NCI-H128 (cell line): ENCODE measurements around the gene INSR.
"Not testable (repeated sequence)": the region's sequence is repeated elsewhere in the genome, so short reads cannot be mapped to it uniquely, and the experiment has no call there.

Experiments used
- DNase-seq: peaks from one replicate; lab custom pipeline; 2025; ENCODE audit not compliant: unreplicated experiment; lab: John Stamatoyannopoulos, UW

Gene INSR

DNA sequence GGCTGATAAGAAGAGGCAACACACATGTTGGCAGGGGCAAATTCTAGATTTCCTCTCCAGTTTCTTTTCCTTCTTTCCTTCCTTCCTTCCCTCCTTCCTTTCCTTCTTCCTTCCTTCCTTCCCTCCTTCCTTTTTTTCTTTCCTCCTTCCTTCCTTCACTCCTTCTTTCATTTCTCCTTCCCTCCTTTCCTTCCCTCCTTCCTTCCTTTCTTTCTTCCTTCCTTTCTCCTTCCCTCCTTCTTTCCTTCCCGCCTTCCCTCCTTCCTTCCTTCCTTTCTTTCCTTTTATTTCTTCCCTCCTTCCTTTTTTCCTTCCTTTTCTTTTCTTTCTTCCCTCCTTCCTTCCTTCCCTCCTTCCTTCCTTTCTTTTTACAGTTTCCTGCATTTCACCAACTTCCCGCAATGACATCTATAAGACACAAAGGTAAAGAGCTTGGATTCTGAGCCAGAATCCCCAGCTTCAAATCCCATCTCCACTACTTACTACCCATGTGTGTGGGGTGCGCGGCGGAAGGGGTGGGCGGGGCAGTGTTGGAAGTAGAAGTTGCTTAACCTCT, 35.3 kb downstream of the INSR start:
- DNase-seq, result no peak

- DNase-seq, result no peak
Measured at GRCh38 chr19:7258041-7258839, 36.0 kb downstream of the INSR start.

DNA sequence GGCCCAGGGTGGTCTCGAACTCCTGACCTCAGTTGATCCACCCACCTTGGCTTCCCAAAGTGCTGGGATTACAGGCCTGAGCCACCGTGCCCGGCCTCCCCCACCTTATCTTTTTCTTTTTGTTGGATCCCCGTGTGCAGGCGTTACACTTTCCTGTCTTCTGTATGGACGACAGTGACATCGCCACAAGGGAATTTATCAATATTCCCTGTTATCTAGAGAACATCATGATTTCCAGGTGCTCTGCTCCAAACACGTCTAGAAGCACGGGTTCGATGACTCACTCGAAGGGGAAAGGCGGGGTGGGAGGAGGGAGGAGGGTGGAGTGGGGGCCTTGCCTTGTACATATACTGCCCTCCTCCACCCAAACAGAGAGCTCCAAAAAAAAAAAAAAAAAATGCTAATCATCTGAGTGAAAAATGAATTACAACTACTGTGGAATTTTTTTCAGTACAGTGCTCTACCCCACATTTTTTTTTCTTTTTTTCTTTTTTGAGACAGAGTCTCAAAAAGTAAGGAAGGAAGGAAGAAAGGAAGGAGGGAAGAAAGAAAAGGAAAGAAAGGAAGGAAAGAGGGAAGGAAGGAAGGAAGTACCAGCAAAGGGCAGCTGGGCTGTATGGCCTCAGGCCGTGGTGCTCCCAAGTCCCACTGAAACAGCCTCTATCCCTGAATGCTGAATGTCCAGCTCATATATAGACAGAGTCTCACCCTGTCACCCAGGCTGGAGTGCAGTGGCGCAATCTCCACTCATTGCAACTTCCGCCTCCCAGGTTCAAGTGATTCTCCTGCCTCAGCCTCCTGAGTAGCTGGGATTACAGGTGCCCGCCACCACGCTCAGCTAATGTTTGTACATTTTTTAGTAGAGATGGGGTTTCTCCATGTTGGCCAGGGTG, 36.8 kb downstream of the INSR start:
- no peak for DNase-seq

DNA sequence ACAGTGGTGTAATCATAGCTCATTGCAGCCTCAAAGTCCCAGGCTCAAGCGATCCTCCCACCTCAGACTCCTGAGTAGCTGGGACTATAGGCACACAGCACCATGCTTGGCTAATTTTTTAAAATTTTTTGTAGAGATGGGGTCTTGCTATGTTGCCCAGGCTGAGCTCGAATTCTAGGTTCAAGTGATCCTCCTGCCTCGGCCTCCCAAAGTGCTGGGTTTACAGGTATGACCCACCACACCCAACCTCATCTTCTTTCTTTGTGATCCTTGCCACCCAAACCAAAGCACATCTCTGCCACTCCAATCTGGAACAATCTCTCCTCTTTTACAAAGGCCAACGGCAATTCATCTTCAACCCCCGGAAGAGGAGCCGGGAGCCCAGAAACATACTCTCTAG, 38.6 kb downstream of the INSR start:
- no peak for DNase-seq

GRCh38 chr19:7255119-7255518, 39.1 kb downstream of the INSR start:
- no peak for DNase-seq

DNA sequence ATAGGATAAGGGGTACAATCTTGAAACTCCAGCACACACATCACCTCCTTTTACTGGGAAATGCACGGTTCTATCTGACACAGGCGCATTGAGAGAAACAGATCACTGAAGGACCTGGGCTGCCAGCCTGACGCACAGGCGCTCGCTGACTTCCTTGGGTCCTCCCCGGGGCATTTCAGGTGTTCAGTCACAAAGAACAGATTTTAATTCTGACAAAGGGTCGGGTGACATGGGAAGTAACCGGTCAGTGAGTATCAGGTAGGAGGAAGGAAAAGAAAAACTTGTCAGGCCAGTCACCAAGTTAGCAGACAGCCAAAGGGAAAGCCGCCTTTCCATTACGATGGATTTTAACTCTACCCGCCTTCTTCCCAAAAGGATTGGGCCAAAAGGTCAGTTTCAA, 39.6 kb downstream of the INSR start:
- DNase-seq, result no peak

DNA sequence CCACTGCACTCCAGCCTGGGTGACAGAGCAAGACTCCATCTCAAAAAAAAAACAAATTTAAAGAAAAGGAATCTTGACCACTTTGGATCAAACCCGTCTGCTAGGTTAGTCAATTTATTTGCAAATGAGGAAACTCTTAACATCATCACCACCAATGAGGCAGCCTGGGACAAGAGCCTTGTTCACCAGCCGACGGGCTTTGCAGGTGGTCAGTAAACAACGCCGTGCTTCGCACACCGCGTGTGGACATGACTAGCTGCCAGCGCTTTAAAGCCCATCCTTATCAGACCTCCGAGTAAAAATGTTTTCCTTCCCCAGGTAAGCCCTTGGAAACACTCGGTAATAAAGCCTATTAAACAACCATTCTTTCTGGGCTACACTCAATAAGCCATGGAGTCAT, 41.9 kb downstream of the INSR start:
- DNase-seq, result no peak

DNA sequence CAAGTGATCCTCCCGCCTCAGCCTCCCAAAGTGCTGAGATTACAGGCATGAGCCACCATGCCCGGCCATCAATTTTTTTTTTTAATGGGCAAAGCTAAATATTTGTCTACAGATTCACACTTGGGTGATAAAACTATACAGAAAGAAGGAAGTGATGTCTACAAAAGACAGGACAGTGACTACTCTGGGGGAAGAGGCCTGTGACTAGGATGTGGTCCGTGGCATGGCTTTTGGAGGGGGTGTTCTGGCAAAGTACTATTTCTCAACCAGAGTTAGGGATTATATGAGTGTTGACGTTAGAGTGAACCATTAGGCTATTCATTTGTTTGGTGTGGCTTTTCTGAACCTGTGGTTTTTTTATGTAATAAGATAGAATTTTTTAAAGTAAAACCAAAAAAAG, 42.7 kb downstream of the INSR start:
- DNase-seq, result no peak

DNA sequence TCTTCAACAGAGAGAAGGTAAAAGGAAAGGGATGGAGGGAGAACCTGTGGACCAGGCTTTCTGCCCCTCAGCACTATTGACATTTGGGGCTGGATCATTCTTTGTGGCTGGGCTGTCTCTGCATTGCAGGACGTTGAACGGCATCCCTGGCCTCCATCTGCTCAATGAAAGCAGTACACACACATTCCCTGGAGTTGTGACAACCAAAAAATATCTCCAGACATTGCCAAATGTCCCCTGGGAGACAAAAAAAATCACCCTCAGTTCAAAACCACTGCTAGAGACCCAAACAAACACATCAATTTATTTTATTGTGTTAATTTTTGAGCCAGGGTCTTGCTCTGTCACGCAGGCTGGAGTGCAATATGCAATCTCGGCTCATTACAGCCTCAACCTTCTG, 43.3 kb downstream of the INSR start:
- no peak for DNase-seq

DNA sequence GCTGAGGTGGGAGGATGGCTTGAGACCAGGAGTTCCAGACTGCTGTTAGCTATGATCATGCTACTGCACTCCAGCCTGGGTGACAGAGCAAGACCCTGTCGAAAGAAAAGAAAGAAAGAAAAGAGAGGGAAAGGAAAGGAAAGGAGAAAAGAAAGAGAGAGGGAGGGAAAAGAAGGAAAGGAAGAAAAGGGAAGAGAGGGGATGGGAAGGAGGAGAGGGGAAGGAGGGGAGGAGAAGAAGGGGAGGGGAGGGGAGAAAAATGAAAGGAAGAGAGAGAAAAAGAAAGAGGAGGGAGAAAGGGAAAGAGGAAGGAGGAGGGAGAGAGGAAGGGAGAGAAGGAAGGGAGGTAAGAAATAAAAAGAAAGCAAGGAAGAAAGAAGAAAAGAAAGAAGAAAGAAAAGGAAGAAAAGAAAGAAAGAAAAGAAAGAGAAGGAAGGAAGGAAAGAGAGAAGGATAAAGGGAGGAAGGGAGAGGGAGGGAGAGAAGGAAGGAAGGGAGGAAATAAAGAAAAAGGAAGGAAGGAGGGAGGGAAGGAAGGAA, 44.1 kb downstream of the INSR start:
- DNase-seq, result no peak

GRCh38 chr19:7247155-7247554, 47.1 kb downstream of the INSR start:
- DNase-seq, result no peak

DNA sequence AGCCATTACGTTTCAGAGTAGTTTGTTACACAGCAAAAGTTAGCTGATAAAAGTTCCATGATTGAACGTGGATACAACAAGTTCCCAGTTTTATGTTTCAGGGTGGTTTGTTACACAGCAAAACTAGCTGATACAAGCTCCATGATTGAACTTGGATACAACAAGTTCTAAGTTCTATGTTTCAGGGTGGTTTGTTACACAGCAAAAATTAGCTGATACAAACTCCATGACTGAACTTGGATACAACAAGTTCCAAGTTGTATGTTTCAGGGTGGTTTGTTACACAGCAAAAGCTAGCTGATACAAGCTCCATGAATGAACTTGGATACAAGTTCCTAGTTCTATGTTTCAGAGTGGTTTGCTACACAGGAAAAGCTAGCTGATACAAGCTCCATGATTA, 47.6 kb downstream of the INSR start:
- no peak for DNase-seq

- no peak for DNase-seq
Measured at GRCh38 chr19:7242601-7243258, 51.5 kb downstream of the INSR start.

- DNase-seq, result no peak
Measured at GRCh38 chr19:7238051-7238450, 56.2 kb downstream of the INSR start.

DNA sequence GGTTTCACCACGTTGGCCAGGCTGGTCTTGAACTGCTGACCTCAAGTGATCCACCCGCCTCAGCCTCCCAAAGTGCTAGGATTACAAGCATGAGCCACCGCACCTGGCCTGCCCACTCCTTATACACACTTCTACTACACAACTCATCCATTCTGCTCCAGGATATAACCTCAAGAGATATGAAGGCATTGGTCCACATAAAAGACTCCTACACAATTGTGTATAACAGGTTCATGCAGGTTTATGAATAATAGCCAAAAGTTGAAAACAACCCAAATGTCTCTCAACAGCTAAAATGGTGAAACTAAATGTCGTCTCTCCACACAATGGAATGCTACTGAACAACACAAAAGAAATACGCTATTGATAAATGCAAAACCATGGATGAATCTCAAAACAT, 58.1 kb downstream of the INSR start:
- no peak for DNase-seq

GRCh38 chr19:7230826-7231225, 63.4 kb downstream of the INSR start:
- DNase-seq, result no peak

DNA sequence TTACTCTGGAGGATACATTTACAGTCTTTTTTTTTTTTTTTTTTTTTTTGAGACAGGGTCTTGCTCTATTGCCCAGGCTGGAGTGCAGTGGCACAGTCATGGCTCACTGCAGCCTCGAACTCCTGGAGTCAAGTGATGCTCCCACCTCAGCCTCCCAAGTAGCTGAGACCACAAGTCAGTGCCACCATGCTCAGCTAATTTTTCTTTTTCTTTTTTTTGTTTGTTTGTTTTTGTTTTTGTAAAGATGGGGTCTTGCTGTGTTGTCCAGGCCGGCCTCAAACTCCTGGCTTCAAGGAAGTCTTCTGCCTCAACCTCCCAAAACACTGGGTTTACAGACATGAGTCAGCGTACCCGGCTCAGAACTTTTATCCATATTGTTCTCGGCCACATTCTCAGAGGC, 64.5 kb downstream of the INSR start:
- no peak for DNase-seq

DNA sequence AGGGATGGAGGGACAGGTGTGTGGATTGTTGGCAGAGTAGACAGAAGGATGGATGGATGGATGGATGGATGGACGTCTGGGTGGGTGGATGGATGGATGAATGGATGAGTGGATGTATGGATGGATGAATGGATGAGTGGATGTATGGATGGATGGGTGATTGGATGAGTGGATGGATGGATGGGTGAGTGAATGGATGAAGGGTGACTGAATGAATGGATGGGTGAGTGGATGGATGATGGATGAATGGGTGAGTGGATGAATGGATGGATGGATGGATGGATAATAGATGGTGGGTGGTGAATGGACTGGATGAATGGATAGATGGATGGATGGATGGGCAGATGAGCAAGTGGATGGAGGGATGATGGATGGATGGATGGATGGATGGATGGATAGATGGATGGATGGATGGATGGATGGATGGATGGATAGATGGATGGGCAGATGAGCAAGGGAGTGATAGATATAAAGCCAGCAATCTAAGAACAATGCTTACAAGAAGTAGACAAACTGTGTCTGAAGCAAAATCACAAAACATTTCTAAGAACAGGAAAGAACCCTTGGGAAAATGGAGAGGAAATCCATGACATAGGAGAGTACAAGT, 65.2 kb downstream of the INSR start:
- no peak for DNase-seq

GRCh38 chr19:7227735-7228134, 66.5 kb downstream of the INSR start:
- DNase-seq, result no peak

- not testable (repeated sequence) for DNase-seq
Measured at GRCh38 chr19:7227149-7227548, 67.1 kb downstream of the INSR start.

DNA sequence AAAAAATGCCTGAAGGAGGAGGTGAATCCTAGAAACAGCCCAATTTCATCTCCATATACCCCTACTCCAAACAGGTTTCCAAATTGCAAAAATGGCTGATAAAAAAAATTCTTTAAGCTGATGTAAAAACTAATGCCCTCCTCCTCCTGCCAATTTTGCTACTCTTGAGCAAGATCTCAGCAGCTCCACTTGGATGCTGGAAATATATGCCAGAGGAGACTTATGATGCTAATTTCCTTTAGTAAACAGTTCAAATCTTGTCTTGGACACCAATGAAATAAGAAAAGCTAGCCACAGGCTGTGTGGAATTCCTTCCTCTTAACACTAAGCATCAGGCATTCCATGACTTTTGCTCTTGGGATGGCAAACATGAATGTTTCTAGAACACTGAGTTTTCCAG, 67.5 kb downstream of the INSR start:
- no peak for DNase-seq
